ENCODE data around the gene MROH7.

- TF ChIP-seq, protein P1, sequence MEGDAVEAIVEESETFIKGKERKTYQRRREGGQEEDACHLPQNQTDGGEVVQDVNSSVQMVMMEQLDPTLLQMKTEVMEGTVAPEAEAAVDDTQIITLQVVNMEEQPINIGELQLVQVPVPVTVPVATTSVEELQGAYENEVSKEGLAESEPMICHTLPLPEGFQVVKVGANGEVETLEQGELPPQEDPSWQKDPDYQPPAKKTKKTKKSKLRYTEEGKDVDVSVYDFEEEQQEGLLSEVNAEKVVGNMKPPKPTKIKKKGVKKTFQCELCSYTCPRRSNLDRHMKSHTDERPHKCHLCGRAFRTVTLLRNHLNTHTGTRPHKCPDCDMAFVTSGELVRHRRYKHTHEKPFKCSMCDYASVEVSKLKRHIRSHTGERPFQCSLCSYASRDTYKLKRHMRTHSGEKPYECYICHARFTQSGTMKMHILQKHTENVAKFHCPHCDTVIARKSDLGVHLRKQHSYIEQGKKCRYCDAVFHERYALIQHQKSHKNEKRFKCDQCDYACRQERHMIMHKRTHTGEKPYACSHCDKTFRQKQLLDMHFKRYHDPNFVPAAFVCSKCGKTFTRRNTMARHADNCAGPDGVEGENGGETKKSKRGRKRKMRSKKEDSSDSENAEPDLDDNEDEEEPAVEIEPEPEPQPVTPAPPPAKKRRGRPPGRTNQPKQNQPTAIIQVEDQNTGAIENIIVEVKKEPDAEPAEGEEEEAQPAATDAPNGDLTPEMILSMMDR (conservative IDR thresholded peaks at IDR 0.05) = no peak
- no peak for TF ChIP-seq EZH2 (IDR thresholded peaks at IDR 0.05; ENCODE audit: low read depth)
Measured at GRCh38 chr1:54750596-54750995, 109.0 kb downstream of the MROH7 start.

Data from PC-9 (cell line).